ENCODE measurements around the gene FKBP5.
"Not testable (repeated sequence)": the region's sequence is repeated elsewhere in the genome, so short reads cannot be mapped to it uniquely, and the experiment has no call there.

The FKBP5 gene

GRCh38 chr6:35539223-35539622 is 149.5 kb downstream of the FKBP5 start:
- no peak for DNase-seq (ENCODE audit: low spot score)

GRCh38 chr6:35535847-35536246 is 152.9 kb downstream of the FKBP5 start:
- not testable (repeated sequence) for DNase-seq (ENCODE audit: low spot score)

GRCh38 chr6:35534407-35535170 is 154.1 kb downstream of the FKBP5 start:
- no peak for DNase-seq (ENCODE audit: low spot score)

DNA sequence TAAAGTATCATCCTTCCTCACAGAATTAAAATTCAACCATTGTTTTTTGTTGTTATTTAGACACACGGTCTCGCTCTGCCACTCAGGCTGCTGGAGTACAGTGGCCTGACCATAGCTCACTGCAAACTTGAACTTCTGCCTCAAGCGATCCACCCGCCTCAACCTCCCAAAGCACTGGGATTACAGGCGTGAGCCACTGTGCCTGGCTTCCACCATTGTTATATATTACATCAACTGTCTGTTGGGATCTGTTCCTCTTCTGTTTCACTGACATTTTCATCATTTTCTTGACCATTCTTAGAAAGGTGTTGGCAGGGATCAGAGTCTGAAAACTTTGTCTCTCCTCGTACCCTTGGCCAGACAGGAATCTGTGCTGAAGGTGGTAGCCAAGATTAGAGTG is 154.7 kb downstream of the FKBP5 start:
- DNase-seq (ENCODE audit: low spot score): no peak

DNA sequence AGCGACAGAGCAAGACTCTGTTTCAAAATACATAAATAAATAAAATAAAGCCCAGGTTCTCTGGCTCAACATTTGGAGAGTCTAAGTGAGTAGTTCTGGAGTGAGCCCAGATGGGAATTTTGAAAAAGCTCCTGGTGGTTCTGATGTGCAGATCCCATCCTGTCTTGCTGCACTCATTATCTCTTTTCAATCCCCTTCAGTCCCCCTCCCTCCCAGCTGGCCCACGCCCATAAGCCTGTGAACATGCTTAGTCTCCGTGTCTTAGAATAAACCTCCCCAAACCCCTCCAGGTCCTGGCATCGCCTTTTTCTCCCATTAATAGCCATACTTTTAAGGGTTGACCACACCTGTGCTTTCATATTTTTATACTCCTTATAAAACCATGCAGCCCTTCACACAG is 156.6 kb downstream of the FKBP5 start:
- no peak for DNase-seq (ENCODE audit: low spot score)

GRCh38 chr6:35524380-35525020 is 164.2 kb downstream of the FKBP5 start:
- no peak for DNase-seq (ENCODE audit: low spot score)
